ENCODE measurements around the gene E2F6.
"Not testable (repeated sequence)": the region's sequence is repeated elsewhere in the genome, so short reads cannot be mapped to it uniquely, and the experiment has no call there.

The E2F6 gene

GRCh38 chr2:11411768-11412448, 54.1 kb downstream of the E2F6 start:
- DNase-seq (ENCODE audit: low read depth in 2 of 2), result peak in 1 of 2 experiments; percentile 28

DNA sequence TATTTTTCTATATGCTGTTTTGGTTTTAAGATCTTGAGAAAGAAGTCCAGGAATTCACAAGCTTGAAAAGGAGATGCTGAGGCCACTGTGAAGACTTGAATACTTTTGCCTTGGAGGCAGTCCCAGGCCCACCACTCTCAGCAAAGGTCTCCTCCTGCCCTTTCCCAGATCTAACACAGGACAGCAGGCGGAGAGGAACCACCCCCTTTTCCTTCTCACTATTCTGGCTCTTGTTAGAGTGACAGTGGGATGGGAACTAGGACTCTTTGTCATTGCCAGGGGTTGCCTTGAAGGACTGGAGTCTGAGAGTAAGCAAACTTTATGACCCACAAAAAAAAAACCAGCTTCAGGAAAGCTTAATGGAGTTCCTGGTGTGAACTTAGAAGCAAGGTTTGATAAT, 54.7 kb downstream of the E2F6 start:
- no peak for DNase-seq (ENCODE audit: low read depth in 2 of 2)

- DNase-seq (ENCODE audit: low read depth in 2 of 2), result no peak
Measured at GRCh38 chr2:11410101-11410500, 55.9 kb downstream of the E2F6 start.

- no peak for DNase-seq (ENCODE audit: low read depth in 2 of 2)
Measured at GRCh38 chr2:11409572-11409959, 56.4 kb downstream of the E2F6 start.

DNA sequence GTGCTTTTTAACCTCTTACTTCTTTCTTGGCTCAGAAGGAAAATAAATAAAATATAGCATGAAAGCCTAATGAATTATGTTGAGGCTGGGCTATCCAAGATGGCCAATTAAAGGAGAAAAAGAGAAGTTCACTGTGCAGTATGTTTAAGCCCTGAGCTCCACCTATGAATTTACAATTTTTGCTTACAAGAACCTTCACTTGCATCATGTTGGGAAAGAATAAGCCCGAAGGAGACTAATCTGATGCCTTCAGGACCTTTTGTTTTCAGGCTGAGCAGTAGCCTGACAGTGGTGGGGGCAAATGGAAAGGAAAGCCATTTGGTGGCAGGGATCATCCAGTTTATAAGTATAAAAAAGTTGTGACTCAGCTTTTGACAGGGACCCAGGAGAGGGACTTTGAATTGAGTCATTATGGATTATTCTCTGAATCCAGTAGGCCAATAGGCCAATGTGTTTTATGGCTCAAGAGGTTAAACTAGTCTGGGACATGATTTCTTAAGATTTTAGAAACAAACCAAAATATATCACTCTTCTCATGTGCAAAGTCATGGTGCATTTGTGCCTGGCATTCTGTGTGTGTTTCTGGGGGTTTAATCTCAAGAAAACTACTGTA, 56.9 kb downstream of the E2F6 start:
- DNase-seq (ENCODE audit: low read depth in 2 of 2), result no peak

- no peak for DNase-seq (ENCODE audit: low read depth in 2 of 2)
Measured at GRCh38 chr2:11407413-11407812, 58.5 kb downstream of the E2F6 start.

DNA sequence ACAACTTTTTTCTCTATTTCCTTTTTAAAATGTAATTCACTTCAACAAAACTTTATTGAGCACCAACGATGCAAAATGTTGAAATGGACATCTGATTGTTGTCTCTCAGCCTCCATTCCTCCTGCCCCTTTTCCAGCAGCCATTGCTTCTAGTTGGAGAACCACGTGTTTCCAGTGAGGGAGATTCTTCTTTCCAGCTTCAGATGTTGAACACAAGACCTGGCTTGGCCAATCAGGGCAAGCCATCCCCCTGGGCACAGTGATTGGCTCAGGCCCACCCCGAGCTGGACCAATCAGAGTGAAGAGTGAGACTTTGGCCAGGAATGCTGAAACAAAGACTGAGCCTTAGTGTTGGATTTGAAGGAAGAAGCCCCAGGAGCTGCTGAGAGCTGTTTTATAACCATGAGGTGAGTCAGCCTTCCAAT, 59.0 kb downstream of the E2F6 start:
- DNase-seq (ENCODE audit: low read depth in 2 of 2), result peak; percentile 76 to 78

- peak; percentile 51 to 59 for DNase-seq (ENCODE audit: low read depth in 2 of 2)
Measured at GRCh38 chr2:11406267-11406957, 59.5 kb downstream of the E2F6 start.

DNA sequence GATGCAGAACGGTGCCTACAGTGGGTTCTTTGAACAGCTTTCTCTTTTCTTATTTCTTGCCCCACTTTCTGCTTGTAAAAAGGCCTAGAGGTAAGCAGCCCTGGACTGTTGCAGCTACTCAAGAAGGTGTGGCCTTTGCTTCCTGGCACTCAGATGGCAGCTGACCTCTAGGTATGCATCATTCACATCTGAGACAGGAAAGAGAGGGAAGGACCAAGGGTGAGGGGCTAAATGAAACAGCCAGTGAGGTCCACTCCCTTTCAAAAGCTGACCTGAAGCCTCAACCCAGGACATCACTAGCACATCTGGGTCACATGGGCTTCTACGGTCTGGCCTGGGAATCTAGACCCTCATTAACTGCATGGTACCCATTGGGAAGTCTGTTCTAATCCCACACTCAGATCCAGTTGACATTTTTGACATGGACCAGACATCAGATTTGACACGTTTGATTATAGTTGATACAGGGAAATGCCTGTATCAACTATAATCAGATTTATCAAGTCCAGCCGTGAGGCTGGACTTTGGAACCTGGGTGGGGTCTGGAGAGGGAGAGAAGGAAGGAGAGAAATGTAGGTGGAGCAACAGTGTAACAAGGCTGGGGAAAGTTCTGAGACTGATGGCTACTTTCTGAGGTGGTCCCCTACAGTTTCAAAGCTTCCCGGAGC, 60.2 kb downstream of the E2F6 start:
- DNase-seq (ENCODE audit: low read depth in 2 of 2), result no peak

DNA sequence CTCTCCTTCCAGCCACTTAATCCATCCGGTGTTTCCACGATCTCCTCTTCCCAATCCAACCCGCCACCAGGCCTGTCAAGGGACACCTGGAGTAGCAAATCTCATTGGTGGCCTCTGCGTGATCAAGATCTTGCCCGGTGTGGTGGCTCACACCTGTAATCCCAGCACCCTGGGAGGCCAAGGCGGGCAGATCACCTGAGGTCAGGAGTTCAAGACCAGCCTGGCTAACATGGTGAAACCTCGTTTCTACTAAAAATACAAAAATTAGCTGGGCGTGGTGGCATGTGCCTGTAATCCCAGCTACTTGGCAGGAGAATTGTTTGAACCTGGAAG, 60.9 kb downstream of the E2F6 start:
- DNase-seq (ENCODE audit: low read depth in 2 of 2), result not testable (repeated sequence)

GRCh38 chr2:11404376-11405073, 61.4 kb downstream of the E2F6 start:
- no peak for DNase-seq (ENCODE audit: low read depth in 2 of 2)

DNA sequence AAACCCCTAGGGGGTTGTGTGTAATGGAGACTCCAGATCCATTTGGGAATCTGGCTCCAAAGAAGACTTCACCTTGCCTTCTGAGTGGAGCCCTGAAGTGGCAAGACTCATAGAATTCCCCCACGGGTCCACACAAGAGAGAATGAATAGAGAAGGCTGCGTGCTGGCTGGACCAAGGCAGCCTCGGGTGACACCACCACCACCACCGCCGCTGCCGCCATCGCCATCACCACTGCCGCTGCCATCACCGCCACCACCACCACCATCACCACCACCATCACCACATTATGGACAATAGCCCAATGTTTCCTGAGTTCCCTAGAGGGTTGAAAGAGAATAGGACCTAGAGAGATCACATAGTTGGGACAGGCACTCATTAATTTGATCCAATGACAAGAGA, 63.5 kb downstream of the E2F6 start:
- no peak for DNase-seq (ENCODE audit: low read depth in 2 of 2)

- DNase-seq (ENCODE audit: low read depth in 2 of 2), result no peak
Measured at GRCh38 chr2:11399438-11399762, 66.6 kb downstream of the E2F6 start.

DNA sequence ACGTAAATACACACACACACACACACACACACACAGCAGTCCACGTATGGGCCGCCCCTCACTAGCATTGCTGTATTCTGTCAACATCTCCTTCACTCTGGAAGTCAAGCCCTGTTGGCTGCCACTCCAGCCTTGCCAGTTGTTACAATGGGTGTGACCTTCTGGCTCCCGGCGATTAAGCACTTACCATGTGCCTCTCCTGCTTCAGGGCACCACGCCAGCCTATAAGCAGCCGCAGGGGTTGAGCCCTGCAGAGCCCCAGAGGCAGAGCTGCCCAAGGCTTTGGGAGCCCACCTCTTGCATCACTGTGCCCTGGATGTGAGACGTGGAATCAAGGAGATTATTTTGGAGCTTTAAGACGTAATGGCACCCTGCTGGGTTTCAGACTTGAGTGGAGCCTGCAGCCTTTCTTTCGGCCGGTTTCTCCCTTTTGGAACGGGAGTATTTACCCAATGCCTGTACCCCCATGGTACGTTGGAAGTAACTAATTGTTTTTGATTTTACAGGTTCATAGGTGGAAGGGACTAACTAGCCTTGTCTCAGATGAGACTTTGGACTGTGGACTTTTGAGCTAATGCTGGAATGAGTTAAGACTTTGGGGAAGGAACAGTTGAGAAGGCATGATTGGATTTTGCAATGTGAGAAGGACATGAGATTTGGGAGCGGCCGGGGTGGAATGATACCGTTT, 67.1 kb downstream of the E2F6 start:
- DNase-seq (ENCODE audit: low read depth in 2 of 2), result no peak

DNA sequence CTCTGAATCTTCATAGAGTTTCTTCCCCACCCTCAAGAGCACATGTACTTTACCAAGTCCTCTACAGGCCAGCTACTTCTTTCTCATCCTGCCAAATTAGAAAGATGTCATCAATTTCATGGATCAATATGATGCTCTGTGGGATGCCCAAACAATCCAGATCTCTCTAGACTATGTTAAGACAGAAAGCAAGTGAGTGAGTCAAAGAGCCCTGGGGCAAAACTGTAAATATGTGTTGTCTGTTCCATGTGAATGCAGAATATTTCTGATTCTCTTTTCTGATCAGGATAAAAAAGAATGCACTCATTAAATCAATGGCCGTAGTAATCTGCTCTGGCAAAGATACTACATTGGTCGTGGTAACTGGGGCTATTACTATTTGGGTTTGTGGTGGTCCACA, 68.4 kb downstream of the E2F6 start:
- DNase-seq (ENCODE audit: low read depth in 2 of 2), result no peak

DNA sequence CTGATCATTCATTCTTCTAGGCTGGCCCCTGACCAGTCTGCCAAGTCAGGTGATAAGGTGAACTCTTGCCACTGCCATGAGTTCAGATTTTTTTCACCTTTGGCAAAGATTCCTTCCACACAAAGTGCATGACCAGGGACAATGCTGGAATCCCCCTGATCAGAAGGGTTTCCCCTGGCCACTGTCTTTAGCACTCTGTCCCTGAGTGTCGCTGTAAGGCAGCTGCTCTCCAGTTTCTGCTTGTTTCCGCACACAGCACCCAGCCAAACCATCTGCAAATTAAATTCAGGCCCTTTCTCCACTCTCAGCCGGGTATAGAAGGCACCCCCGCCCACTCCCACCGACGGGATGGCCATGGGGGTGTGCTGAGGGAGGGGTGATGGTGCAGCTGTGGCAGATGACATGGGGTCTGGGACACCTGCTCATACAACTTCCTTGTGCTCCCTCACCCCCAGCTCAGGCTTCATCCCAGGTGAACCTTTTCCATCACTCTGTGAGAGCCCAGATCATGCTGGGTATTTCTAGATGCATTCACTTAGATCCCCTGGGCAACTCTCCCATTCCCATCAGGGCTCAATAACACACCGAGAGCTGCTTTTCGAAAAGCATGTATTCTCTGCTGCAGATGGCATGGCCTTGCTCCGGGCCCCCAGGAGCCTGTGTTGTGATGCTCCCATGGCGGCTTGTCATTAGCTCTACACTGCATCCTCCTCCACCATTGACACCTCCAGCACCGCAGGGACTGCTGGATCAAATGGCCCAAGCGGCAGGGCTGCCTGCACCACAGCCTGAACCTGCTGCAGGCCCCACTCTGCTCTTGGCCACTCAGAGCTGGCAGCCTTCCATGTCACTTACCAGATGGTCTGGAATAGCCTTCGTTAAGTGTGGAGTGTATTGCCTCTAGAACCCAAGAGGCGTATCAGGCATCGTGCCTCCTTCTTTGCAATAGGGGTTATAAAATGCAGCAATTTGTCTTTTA, 69.2 kb downstream of the E2F6 start:
- DNase-seq (ENCODE audit: low read depth in 2 of 2), result no peak

GRCh38 chr2:11396021-11396420, 69.9 kb downstream of the E2F6 start:
- no peak for DNase-seq (ENCODE audit: low read depth in 2 of 2)

DNA sequence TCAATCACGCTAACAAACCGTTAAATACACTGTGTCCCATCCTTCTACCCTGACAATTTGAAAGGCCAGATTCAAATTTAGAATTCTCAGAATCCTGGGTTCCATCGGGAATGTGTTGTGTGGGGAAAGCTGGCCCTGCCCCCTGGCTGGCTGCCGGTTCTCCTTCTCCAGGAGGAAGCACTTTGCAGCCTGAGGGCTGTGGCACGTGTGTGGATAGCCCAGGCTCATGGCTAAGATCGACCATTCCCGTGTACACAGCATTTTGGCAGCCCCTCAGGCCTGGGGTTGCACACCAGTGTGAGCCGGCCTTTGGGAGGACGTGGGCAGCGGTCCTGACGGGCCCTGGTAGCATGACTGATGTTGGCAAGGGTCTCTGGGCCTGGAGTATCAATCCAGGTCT, 70.6 kb downstream of the E2F6 start:
- no peak for DNase-seq (ENCODE audit: low read depth in 2 of 2)

All from fibroblast of skin of left quadriceps (primary cell).